ENCODE results near the gene TBX19.
"Not testable (repeated sequence)": the region's sequence is repeated elsewhere in the genome, so short reads cannot be mapped to it uniquely, and the experiment has no call there.

Gene TBX19

GRCh38 chr1:168321945-168322344, 41.3 kb downstream of the TBX19 start:
- DNase-seq, result no peak

- DNase-seq, result no peak
Observed at GRCh38 chr1:168324745-168325425, 44.2 kb downstream of the TBX19 start.

- DNase-seq, result no peak
Observed at GRCh38 chr1:168328731-168329364, 48.2 kb downstream of the TBX19 start.

- DNase-seq, result no peak
Observed at GRCh38 chr1:168330285-168330684, 49.6 kb downstream of the TBX19 start.

- no peak for DNase-seq
Observed at GRCh38 chr1:168331569-168331968, 50.9 kb downstream of the TBX19 start.

GRCh38 chr1:168333562-168334276, 53.0 kb downstream of the TBX19 start:
- no peak for DNase-seq

GRCh38 chr1:168335500-168335899, 54.8 kb downstream of the TBX19 start:
- no peak for DNase-seq

GRCh38 chr1:168338589-168339503, 58.2 kb downstream of the TBX19 start:
- no peak for DNase-seq

- no peak for DNase-seq
Observed at GRCh38 chr1:168340781-168341482, 60.3 kb downstream of the TBX19 start.

GRCh38 chr1:168341483-168341975, 60.9 kb downstream of the TBX19 start:
- DNase-seq, result no peak

- peak; percentile 68 to 89 (median 81) for DNase-seq
Observed at GRCh38 chr1:168342572-168343280, 62.0 kb downstream of the TBX19 start.

- DNase-seq, result no peak
Observed at GRCh38 chr1:168343566-168343965, 62.9 kb downstream of the TBX19 start.

- DNase-seq, result no peak
Observed at GRCh38 chr1:168344517-168344916, 63.8 kb downstream of the TBX19 start.

- DNase-seq, result no peak
Observed at GRCh38 chr1:168345939-168346338, 65.3 kb downstream of the TBX19 start.

- no peak for DNase-seq
Observed at GRCh38 chr1:168347630-168348029, 67.0 kb downstream of the TBX19 start.

GRCh38 chr1:168348146-168348709, 67.6 kb downstream of the TBX19 start:
- DNase-seq, result peak in 2 of 6 experiments; percentile 13 to 45

- not testable (repeated sequence) for DNase-seq
Observed at GRCh38 chr1:168354335-168355269, 73.9 kb downstream of the TBX19 start.

GRCh38 chr1:168360151-168361021, 79.7 kb downstream of the TBX19 start:
- no peak for DNase-seq

GRCh38 chr1:168361252-168361651, 80.6 kb downstream of the TBX19 start:
- no peak for DNase-seq

All from stimulated activated naive CD4-positive, alpha-beta T cell (primary cell).